HEK293 (cell line): ENCODE results near the gene PLAC8L1.

Experiments
- CTCF ChIA-PET: fragments of 350-600 bp; formaldehyde crosslinking; extraction: SDS; loops from one replicate; lab custom pipeline; 2021; ENCODE audit warnings: antibody characterized with exemption; lab: Yijun Ruan, JAX
- POLR2A ChIA-PET: fragments of 300-600 bp; formaldehyde crosslinking; extraction: SDS; loops from one replicate; lab custom pipeline; 2020; ENCODE audit warnings: antibody characterized with exemption, inconsistent platforms; lab: Yijun Ruan, JAX
- H3K27ac ChIP-seq: fragments of 200-500 bp; sonication (Bioruptor generic); 2 replicates; pipeline ENCODE4 v1.5.1; 2014; ENCODE audit warnings: low read depth, low read length, control low read depth, inconsistent platforms; ENCODE audit errors: extremely low read depth
- H3K36me3 ChIP-seq, 2 experiments: fragments of 200-500 bp in 1 of 2; sonication (Bioruptor generic) in 1 of 2; 1 replicate in 1 of 2; 2 replicates in 1 of 2; pipeline ENCODE4 v1.5.1; 2014 to 2017; ENCODE audit warnings: inconsistent platforms in 2 of 2, low read length in 2 of 2; ENCODE audit not compliant: control insufficient read depth in 2 of 2, insufficient read depth in 1 of 2
- H3K4me1 ChIP-seq: fragments of 200-500 bp; sonication (Bioruptor generic); 2 replicates; pipeline ENCODE4 v1.5.1; 2014; ENCODE audit warnings: mild to moderate bottlenecking, low read length, inconsistent platforms; ENCODE audit not compliant: control insufficient read depth, insufficient read depth
- H3K4me3 ChIP-seq: 2 replicates; pipeline ENCODE4 v1.5.1; 2011; ENCODE audit warnings: low read depth, mild to moderate bottlenecking, control low read depth, low read length, moderate library complexity
- H3K9me3 ChIP-seq: fragments of 200-500 bp; sonication (Bioruptor generic); 2 replicates; pipeline ENCODE4 v1.5.1; 2014; ENCODE audit warnings: low read depth, low read length, inconsistent platforms; ENCODE audit not compliant: control insufficient read depth, insufficient read depth
- KLF9 ChIP-seq: fragments of 450-650 bp; formaldehyde crosslinking; IDR thresholded peaks from 2 replicates; pipeline ENCODE4 v1.5.1; 2016; ENCODE audit warnings: missing biosample characterization, missing genetic modification characterization, low read depth
- OSR2 ChIP-seq: fragments of 450-650 bp; formaldehyde crosslinking; IDR thresholded peaks from 2 replicates; pipeline ENCODE4 v1.5.1; 2016; ENCODE audit warnings: missing biosample characterization, missing genetic modification characterization
- ZBTB1 ChIP-seq: fragments of 450-650 bp; formaldehyde crosslinking; IDR thresholded peaks from 2 replicates; pipeline ENCODE4 v1.5.1; 2016; ENCODE audit warnings: missing biosample characterization, missing genetic modification characterization
- ZBTB17 ChIP-seq: fragments of 450-650 bp; formaldehyde crosslinking; IDR thresholded peaks from 2 replicates; pipeline ENCODE4 v1.5.1; 2016; ENCODE audit warnings: missing biosample characterization, missing genetic modification characterization
- ZFP69B ChIP-seq: fragments of 450-650 bp; formaldehyde crosslinking; IDR thresholded peaks from 2 replicates; pipeline ENCODE4 v1.5.1; 2016; ENCODE audit warnings: missing biosample characterization, missing genetic modification characterization
- ZNF112 ChIP-seq: fragments of 450-650 bp; formaldehyde crosslinking; IDR thresholded peaks from 2 replicates; pipeline ENCODE4 v1.5.0; 2017; ENCODE audit warnings: missing biosample characterization, missing genetic modification characterization
- ZNF138 ChIP-seq: fragments of 450-650 bp; formaldehyde crosslinking; IDR thresholded peaks from 2 replicates; pipeline ENCODE4 v1.5.1; 2016; ENCODE audit warnings: missing biosample characterization, missing genetic modification characterization, borderline replicate concordance
- ZNF184 ChIP-seq: fragments of 450-650 bp; IDR thresholded peaks from 2 replicates; pipeline ENCODE4 v1.5.1; 2018; ENCODE audit warnings: missing biosample characterization, mild to moderate bottlenecking, missing genetic modification characterization
- ZNF2 ChIP-seq: fragments of 450-650 bp; formaldehyde crosslinking; IDR thresholded peaks from 2 replicates; pipeline ENCODE4 v1.5.1; 2016; ENCODE audit warnings: missing biosample characterization, missing genetic modification characterization
- ZNF24 ChIP-seq: fragments of 450-650 bp; formaldehyde crosslinking; IDR thresholded peaks from 2 replicates; pipeline ENCODE4 v1.5.1; 2016; ENCODE audit warnings: missing biosample characterization, missing genetic modification characterization
- ZNF248 ChIP-seq: fragments of 450-650 bp; formaldehyde crosslinking; IDR thresholded peaks from 2 replicates; pipeline ENCODE4 v1.5.1; 2017; ENCODE audit warnings: missing biosample characterization, missing genetic modification characterization
- ZNF354C ChIP-seq: fragments of 450-650 bp; formaldehyde crosslinking; IDR thresholded peaks from 2 replicates; pipeline ENCODE4 v1.5.1; 2016; ENCODE audit warnings: missing biosample characterization, missing genetic modification characterization, low read depth, borderline replicate concordance
- ZNF514 ChIP-seq: fragments of 450-650 bp; formaldehyde crosslinking; IDR thresholded peaks from 2 replicates; pipeline ENCODE4 v1.5.1; 2016; ENCODE audit warnings: missing biosample characterization, missing genetic modification characterization
- ZNF529 ChIP-seq: fragments of 450-650 bp; formaldehyde crosslinking; IDR thresholded peaks from 2 replicates; pipeline ENCODE4 v1.5.1; 2017; ENCODE audit warnings: missing genetic modification characterization, missing biosample characterization; ENCODE audit not compliant: insufficient replicate concordance
- ZNF544 ChIP-seq: fragments of 450-650 bp; formaldehyde crosslinking; IDR thresholded peaks from 2 replicates; pipeline ENCODE4 v1.5.0; 2017; ENCODE audit warnings: missing biosample characterization, missing genetic modification characterization
- ZNF571 ChIP-seq: fragments of 450-650 bp; formaldehyde crosslinking; IDR thresholded peaks from 2 replicates; pipeline ENCODE4 v1.5.0; 2017; ENCODE audit warnings: missing biosample characterization, missing genetic modification characterization
- ZNF623 ChIP-seq: fragments of 450-650 bp; formaldehyde crosslinking; IDR thresholded peaks from 2 replicates; pipeline ENCODE4 v1.5.1; 2016; ENCODE audit warnings: missing biosample characterization, missing genetic modification characterization
- ZNF654 ChIP-seq: fragments of 450-650 bp; formaldehyde crosslinking; IDR thresholded peaks from 2 replicates; pipeline ENCODE4 v1.5.1; 2016; ENCODE audit warnings: low read depth, missing biosample characterization, missing genetic modification characterization
- ZNF658 ChIP-seq: fragments of 450-650 bp; formaldehyde crosslinking; IDR thresholded peaks from 2 replicates; pipeline ENCODE4; 2016; ENCODE audit warnings: missing biosample characterization, missing genetic modification characterization
- ZNF660 ChIP-seq: fragments of 450-650 bp; IDR thresholded peaks from 2 replicates; pipeline ENCODE4 v1.5.1; 2018; ENCODE audit warnings: missing biosample characterization, mild to moderate bottlenecking, missing genetic modification characterization
- ZNF677 ChIP-seq: fragments of 450-650 bp; IDR thresholded peaks from 2 replicates; pipeline ENCODE4 v1.5.0; 2018; ENCODE audit warnings: missing biosample characterization, mild to moderate bottlenecking, missing genetic modification characterization, moderate library complexity
- TF ChIP-seq, protein P1 (sequence below): fragments of 450-650 bp; formaldehyde crosslinking; IDR thresholded peaks from 2 replicates; pipeline ENCODE4 v1.5.1; 2016; ENCODE audit warnings: missing biosample characterization, missing genetic modification characterization

The PLAC8L1 gene

GRCh38 chr5:146130440-146131045 lies 25.2 kb upstream of the PLAC8L1 start:
- Histone ChIP-seq H3K4me1 (no peaks in the 10 kb centered on the region), H3K36me3 (peaks cover 75 to 92% of the 10 kb centered on the region in 2 experiments), H3K27ac (no peak overlapping the region), H3K9me3 (no peaks in the 10 kb centered on the region), H3K4me3 (no peak overlapping the region)
- ChIA-PET CTCF (interaction anchor here (0.6 to 1.6 kb wide), 32 partner anchors 9 to 1556 kb away, joined by 3 to 8 read pairs (median 4); no protein-coding TSS in a partner anchor), POLR2A (no interaction called here)
- TF ChIP-seq, protein P1, sequence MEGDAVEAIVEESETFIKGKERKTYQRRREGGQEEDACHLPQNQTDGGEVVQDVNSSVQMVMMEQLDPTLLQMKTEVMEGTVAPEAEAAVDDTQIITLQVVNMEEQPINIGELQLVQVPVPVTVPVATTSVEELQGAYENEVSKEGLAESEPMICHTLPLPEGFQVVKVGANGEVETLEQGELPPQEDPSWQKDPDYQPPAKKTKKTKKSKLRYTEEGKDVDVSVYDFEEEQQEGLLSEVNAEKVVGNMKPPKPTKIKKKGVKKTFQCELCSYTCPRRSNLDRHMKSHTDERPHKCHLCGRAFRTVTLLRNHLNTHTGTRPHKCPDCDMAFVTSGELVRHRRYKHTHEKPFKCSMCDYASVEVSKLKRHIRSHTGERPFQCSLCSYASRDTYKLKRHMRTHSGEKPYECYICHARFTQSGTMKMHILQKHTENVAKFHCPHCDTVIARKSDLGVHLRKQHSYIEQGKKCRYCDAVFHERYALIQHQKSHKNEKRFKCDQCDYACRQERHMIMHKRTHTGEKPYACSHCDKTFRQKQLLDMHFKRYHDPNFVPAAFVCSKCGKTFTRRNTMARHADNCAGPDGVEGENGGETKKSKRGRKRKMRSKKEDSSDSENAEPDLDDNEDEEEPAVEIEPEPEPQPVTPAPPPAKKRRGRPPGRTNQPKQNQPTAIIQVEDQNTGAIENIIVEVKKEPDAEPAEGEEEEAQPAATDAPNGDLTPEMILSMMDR (tag by site-specific recombination), result 0 out of 2 replicates have a peak, but pooled peaks have one; percentile 18
- TF ChIP-seq ZNF184 (tag by site-specific recombination) (no peak), ZNF654 (tag by site-specific recombination) (peak; percentile 55), ZNF24 (no peak)

- Histone ChIP-seq H3K4me1 (no peaks in the 10 kb centered on the region), H3K27ac (no peak overlapping the region), H3K4me3 (no peak overlapping the region), H3K9me3 (no peaks in the 10 kb centered on the region), H3K36me3 (peaks cover 80 to 93% of the 10 kb centered on the region in 2 experiments)
- CTCF ChIA-PET, result no interaction called here
- TF ChIP-seq KLF9 (tag by site-specific recombination) (no peak), ZNF544 (tag by site-specific recombination) (no peak), ZNF248 (tag by site-specific recombination) (no peak), ZBTB17 (tag by site-specific recombination) (no peak), ZNF2 (tag by site-specific recombination) (no peak), ZFP69B (tag by site-specific recombination) (no peak)
- POLR2A ChIA-PET, result no interaction called here
Measured at GRCh38 chr5:146126068-146126467, 20.7 kb upstream of the PLAC8L1 start.

DNA sequence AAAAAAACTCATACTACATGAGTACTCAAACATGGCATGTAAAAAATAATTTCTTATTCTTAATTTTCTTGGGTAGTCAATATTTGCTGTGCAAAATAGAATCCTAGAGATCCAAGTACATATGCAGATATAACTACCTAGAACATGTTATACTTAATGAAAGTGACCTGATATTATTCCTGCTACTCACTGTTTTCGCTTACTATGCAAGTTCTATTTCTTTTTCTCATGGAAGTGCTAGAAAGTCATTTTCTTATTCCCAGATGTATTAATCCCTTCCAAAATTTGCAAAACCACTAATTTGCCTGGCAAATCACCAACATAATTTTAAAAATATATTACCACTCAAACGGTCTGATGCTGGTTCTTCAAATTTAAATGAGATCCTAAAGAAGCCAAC lies 19.2 kb upstream of the PLAC8L1 start:
- POLR2A ChIA-PET, result no interaction called here
- TF ChIP-seq ZNF571 (no peak), ZBTB1 (no peak), ZNF112 (no peak), OSR2 (tag by site-specific recombination) (no peak), ZNF677 (tag by site-specific recombination) (no peak), ZNF658 (tag by site-specific recombination) (no peak), ZNF544 (tag by site-specific recombination) (no peak), ZNF354C (tag by site-specific recombination) (no peak), ZNF660 (tag by site-specific recombination) (no peak), ZNF514 (no peak), ZNF623 (no peak), ZNF138 (no peak), ZNF529 (tag by site-specific recombination) (no peak)
- Histone ChIP-seq H3K9me3 (no peaks in the 10 kb centered on the region), H3K4me1 (no peaks in the 10 kb centered on the region), H3K27ac (no peak overlapping the region), H3K36me3 (peaks cover 74 to 98% of the 10 kb centered on the region in 2 experiments), H3K4me3 (no peak overlapping the region)
- CTCF ChIA-PET, result no interaction called here
